Measurements from ENCODE around the gene RNASE4. TPM values are rescaled to one million over a fixed set of nuclear protein-coding genes. Genes with fewer than 3 reads are reported as not detected.
"Not testable (repeated sequence)": the region's sequence is repeated elsewhere in the genome, so short reads cannot be mapped to it uniquely, and the experiment has no call there.

The RNASE4 gene
- total RNA-seq, 1 donor from 2014 or later = 5.7 TPM

GRCh38 chr14:20714593-20715250, 30.4 kb downstream of the RNASE4 start:
- H3K36me3 Mint-ChIP-seq (ENCODE audit: insufficient read depth) = no peaks in the 10 kb centered on the region
- no peaks in the 10 kb centered on the region for H3K27me3 Mint-ChIP-seq
- no peak overlapping the region for H3K27ac Mint-ChIP-seq
- no peak overlapping the region for H3K4me3 Mint-ChIP-seq (ENCODE audit: low read depth)
- DNase-seq (ENCODE audit: low spot score, unreplicated experiment) = no peak
- no peak for TF ChIP-seq CTCF (IDR thresholded peaks at IDR 0.05; ENCODE audit: unreplicated experiment)
- H3K4me1 Mint-ChIP-seq (ENCODE audit: low read depth) = peaks cover 10% of the 10 kb centered on the region
- no peaks in the 10 kb centered on the region for H3K9me3 Mint-ChIP-seq (ENCODE audit: low read depth)

- peaks cover 10% of the 10 kb centered on the region for H3K4me1 Mint-ChIP-seq (ENCODE audit: low read depth)
- peak overlapping the region; percentile 2 for H3K4me3 Mint-ChIP-seq (ENCODE audit: low read depth)
- no peaks in the 10 kb centered on the region for H3K9me3 Mint-ChIP-seq (ENCODE audit: low read depth)
- no peak for TF ChIP-seq CTCF (IDR thresholded peaks at IDR 0.05; ENCODE audit: unreplicated experiment)
- no peak for DNase-seq (ENCODE audit: low spot score, unreplicated experiment)
- peak overlapping the region; percentile 40 for H3K27ac Mint-ChIP-seq
- H3K36me3 Mint-ChIP-seq (ENCODE audit: insufficient read depth) = peaks cover 1% of the 10 kb centered on the region
- no peaks in the 10 kb centered on the region for H3K27me3 Mint-ChIP-seq
Measured at GRCh38 chr14:20719777-20720176, 35.4 kb downstream of the RNASE4 start.

GRCh38 chr14:20720741-20721140, 36.4 kb downstream of the RNASE4 start:
- DNase-seq (ENCODE audit: low spot score, unreplicated experiment) = no peak
- Mint-ChIP-seq H3K36me3 (ENCODE audit: insufficient read depth) (peaks cover 1% of the 10 kb centered on the region), H3K4me1 (ENCODE audit: low read depth) (peaks cover 10% of the 10 kb centered on the region), H3K27ac (no peak overlapping the region), H3K4me3 (ENCODE audit: low read depth) (no peak overlapping the region), H3K27me3 (no peaks in the 10 kb centered on the region), H3K9me3 (ENCODE audit: low read depth) (no peaks in the 10 kb centered on the region)
- TF ChIP-seq CTCF (IDR thresholded peaks at IDR 0.05; ENCODE audit: unreplicated experiment) = no peak

- no peak for TF ChIP-seq CTCF (IDR thresholded peaks at IDR 0.05; ENCODE audit: unreplicated experiment)
- Mint-ChIP-seq H3K27me3 (peaks cover 4% of the 10 kb centered on the region), H3K4me1 (ENCODE audit: low read depth) (peaks cover 16% of the 10 kb centered on the region), H3K9me3 (ENCODE audit: low read depth) (no peaks in the 10 kb centered on the region), H3K36me3 (ENCODE audit: insufficient read depth) (peaks cover 1% of the 10 kb centered on the region), H3K4me3 (ENCODE audit: low read depth) (no peak overlapping the region), H3K27ac (no peak overlapping the region)
- DNase-seq (ENCODE audit: low spot score, unreplicated experiment) = no peak
Measured at GRCh38 chr14:20722016-20722415, 37.7 kb downstream of the RNASE4 start.

GRCh38 chr14:20723488-20723887, 39.1 kb downstream of the RNASE4 start:
- Mint-ChIP-seq H3K4me1 (ENCODE audit: low read depth) (peaks cover 16% of the 10 kb centered on the region), H3K36me3 (ENCODE audit: insufficient read depth) (peaks cover 1% of the 10 kb centered on the region), H3K27me3 (peaks cover 4% of the 10 kb centered on the region), H3K4me3 (ENCODE audit: low read depth) (no peak overlapping the region), H3K9me3 (ENCODE audit: low read depth) (no peaks in the 10 kb centered on the region), H3K27ac (no peak overlapping the region)
- no peak for TF ChIP-seq CTCF (IDR thresholded peaks at IDR 0.05; ENCODE audit: unreplicated experiment)
- DNase-seq (ENCODE audit: low spot score, unreplicated experiment) = no peak

GRCh38 chr14:20726121-20726520, 41.8 kb downstream of the RNASE4 start:
- not testable (repeated sequence) for H3K4me1 Mint-ChIP-seq (ENCODE audit: low read depth); H3K4me3 Mint-ChIP-seq (ENCODE audit: low read depth); H3K27me3 Mint-ChIP-seq; H3K9me3 Mint-ChIP-seq (ENCODE audit: low read depth); H3K36me3 Mint-ChIP-seq (ENCODE audit: insufficient read depth); DNase-seq (ENCODE audit: low spot score, unreplicated experiment)
- H3K27ac Mint-ChIP-seq = peak overlapping the region; percentile 74

Measured in progenitor cell of endocrine pancreas (in vitro differentiated cells).